HL-60 (cell line): ENCODE results near the gene ZNF75A.

ENCODE experiments used
- DNase-seq, 2 experiments: peaks; one replicate each; pipeline ENCODE4 v3.0.0-alpha.2; 2010 to 2020; ENCODE audit warnings: low read depth in 1 of 2, low spot score in 1 of 2
- H3K27ac ChIP-seq: fragments of 250-450 bp; sonication (Bioruptor Pico); replicated peaks from 2 replicates; pipeline ENCODE4 v1.5.1; 2020; ENCODE audit warnings: mild to moderate bottlenecking, moderate library complexity
- H3K27me3 ChIP-seq: fragments of 250-450 bp; sonication (Bioruptor Pico); 2 replicates; pipeline ENCODE4 v1.5.1; 2021; ENCODE audit warnings: mild to moderate bottlenecking, moderate library complexity; ENCODE audit not compliant: insufficient read depth, poor library complexity, severe bottlenecking
- H3K4me3 ChIP-seq: replicated peaks from 2 replicates; pipeline ENCODE4 v1.5.1; 2011; ENCODE audit warnings: mild to moderate bottlenecking, control low read depth, low read length; ENCODE audit not compliant: insufficient read depth
- GABPA ChIP-seq: IDR thresholded peaks from 2 replicates; pipeline ENCODE4 v1.6.1; 2012; ENCODE audit warnings: low read depth
- POLR2AphosphoS5 ChIP-seq: IDR thresholded peaks from 2 replicates; pipeline ENCODE4 v1.6.1; 2012; ENCODE audit warnings: low read depth
- SPI1 ChIP-seq: IDR thresholded peaks from 2 replicates; pipeline ENCODE4 v1.6.1; 2012; ENCODE audit warnings: low read depth, mild to moderate bottlenecking, borderline replicate concordance
- TF ChIP-seq, protein P1 (sequence below): IDR thresholded peaks from one replicate; pipeline ENCODE4 v1.5.1; 2011; ENCODE audit warnings: low read length, control low read depth, inconsistent platforms; ENCODE audit not compliant: insufficient read depth
- TF ChIP-seq, protein P2 (sequence below): IDR thresholded peaks from 2 replicates; pipeline ENCODE4 v1.6.1; 2012; ENCODE audit warnings: low read depth; ENCODE audit not compliant: insufficient replicate concordance

The ZNF75A gene

DNA sequence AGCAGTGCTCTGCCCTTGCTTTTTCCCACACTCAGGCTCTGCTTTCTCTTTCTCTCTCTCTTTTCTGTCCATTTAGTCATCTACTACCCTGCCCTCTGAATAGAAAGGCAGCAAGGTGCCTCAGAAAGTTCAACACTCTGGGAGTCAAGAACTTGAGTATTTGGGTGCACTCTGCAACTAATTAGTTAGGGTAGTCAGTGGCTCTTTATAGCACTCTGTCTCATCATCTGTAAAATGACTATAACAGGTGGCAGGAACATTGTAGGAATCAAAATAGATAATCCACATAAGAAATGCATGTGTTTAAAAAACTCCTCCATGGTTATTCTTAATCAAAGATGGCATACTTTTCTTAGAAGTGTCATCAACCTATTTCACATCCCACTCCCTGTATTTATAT is 57.6 kb downstream of the ZNF75A start:
- DNase-seq: no peak
- no peak overlapping the region for H3K27ac ChIP-seq
- no peak for TF ChIP-seq SPI1
- no peak for TF ChIP-seq GABPA
- TF ChIP-seq, protein P1, sequence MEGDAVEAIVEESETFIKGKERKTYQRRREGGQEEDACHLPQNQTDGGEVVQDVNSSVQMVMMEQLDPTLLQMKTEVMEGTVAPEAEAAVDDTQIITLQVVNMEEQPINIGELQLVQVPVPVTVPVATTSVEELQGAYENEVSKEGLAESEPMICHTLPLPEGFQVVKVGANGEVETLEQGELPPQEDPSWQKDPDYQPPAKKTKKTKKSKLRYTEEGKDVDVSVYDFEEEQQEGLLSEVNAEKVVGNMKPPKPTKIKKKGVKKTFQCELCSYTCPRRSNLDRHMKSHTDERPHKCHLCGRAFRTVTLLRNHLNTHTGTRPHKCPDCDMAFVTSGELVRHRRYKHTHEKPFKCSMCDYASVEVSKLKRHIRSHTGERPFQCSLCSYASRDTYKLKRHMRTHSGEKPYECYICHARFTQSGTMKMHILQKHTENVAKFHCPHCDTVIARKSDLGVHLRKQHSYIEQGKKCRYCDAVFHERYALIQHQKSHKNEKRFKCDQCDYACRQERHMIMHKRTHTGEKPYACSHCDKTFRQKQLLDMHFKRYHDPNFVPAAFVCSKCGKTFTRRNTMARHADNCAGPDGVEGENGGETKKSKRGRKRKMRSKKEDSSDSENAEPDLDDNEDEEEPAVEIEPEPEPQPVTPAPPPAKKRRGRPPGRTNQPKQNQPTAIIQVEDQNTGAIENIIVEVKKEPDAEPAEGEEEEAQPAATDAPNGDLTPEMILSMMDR: no peak
- TF ChIP-seq, protein P2, sequence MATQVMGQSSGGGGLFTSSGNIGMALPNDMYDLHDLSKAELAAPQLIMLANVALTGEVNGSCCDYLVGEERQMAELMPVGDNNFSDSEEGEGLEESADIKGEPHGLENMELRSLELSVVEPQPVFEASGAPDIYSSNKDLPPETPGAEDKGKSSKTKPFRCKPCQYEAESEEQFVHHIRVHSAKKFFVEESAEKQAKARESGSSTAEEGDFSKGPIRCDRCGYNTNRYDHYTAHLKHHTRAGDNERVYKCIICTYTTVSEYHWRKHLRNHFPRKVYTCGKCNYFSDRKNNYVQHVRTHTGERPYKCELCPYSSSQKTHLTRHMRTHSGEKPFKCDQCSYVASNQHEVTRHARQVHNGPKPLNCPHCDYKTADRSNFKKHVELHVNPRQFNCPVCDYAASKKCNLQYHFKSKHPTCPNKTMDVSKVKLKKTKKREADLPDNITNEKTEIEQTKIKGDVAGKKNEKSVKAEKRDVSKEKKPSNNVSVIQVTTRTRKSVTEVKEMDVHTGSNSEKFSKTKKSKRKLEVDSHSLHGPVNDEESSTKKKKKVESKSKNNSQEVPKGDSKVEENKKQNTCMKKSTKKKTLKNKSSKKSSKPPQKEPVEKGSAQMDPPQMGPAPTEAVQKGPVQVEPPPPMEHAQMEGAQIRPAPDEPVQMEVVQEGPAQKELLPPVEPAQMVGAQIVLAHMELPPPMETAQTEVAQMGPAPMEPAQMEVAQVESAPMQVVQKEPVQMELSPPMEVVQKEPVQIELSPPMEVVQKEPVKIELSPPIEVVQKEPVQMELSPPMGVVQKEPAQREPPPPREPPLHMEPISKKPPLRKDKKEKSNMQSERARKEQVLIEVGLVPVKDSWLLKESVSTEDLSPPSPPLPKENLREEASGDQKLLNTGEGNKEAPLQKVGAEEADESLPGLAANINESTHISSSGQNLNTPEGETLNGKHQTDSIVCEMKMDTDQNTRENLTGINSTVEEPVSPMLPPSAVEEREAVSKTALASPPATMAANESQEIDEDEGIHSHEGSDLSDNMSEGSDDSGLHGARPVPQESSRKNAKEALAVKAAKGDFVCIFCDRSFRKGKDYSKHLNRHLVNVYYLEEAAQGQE: no peak
- TF ChIP-seq POLR2AphosphoS5: no peak
- no peaks in the 10 kb centered on the region for H3K27me3 ChIP-seq
- H3K4me3 ChIP-seq: no peak overlapping the region

DNA sequence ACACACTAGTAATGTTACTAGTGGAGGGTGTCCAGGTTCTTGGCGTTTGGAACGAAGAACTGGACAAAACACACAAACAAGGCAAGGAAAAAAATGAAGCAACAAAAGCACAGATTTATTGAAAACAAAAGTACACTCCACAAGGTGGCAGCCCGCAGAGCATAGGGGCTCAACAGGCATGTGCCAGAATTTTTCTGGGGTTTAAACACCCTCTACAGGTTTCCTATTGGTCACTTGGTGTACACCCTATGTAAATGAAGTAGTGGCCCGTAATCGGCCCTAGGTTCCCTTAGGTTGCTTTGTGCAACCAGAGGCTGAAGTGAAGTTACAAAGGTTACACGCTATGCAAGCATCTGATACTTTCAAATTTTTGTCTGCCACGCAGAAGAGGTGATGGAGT is 58.5 kb downstream of the ZNF75A start:
- TF ChIP-seq SPI1: no peak
- no peak for TF ChIP-seq POLR2AphosphoS5
- TF ChIP-seq, protein P1: no peak
- TF ChIP-seq GABPA: no peak
- TF ChIP-seq, protein P2: no peak
- H3K27ac ChIP-seq: no peak overlapping the region
- DNase-seq: no peak
- no peaks in the 10 kb centered on the region for H3K27me3 ChIP-seq
- H3K4me3 ChIP-seq: no peak overlapping the region

DNA sequence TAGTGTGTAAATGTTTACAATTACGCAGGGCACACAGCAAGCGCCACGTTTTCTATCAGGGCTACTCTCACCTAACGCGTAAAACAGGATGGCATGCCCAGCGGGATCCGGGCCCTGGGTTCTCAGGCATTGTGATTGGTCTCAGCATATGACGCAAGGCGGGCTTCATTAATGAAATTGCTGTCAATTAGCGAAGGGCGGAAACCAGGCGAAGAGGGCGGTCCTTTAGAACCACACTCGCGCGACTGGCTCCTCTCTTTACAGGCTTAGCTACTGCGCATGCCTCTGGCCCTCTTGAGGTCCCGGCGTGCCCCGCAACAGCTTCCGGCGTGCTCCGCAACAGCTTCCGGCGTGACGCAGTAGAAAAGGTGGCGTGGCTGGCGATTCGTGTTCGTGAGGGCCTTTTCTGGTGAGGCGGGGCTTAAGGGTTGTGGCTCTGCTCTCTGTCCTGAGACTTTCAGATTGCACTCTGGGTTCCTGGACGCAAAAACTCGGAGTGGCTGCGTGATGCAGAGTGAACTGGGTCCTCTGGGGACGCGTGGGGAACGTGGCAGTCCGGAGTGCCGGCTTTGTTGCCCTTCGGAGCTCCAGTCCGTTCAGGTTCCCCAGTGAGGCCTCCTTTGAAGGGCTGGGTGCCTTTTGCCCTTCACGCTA is 59.6 kb downstream of the ZNF75A start:
- TF ChIP-seq GABPA: peak; percentile 88
- TF ChIP-seq, protein P1: no peak
- peak; percentile 58 for TF ChIP-seq POLR2AphosphoS5

More for the DNA sequence above, 59.6 kb downstream of the ZNF75A start:
- Histone ChIP-seq H3K27me3 (no peaks in the 10 kb centered on the region), H3K4me3 (peak overlapping the region; percentile 54), H3K27ac (peak overlapping the region; percentile 81)
- peak; percentile 91 to 95 for DNase-seq
